Adrenal gland (tissue), 12 donors: ENCODE measurements around the gene ACVR1B. TPM values are rescaled to one million over a fixed set of nuclear protein-coding genes. Genes with fewer than 3 reads are reported as not detected.

Experiments
- DNase-seq, 7 donors: peaks; one replicate each; pipeline ENCODE4 v3.0.0-alpha.2; 2019 to 2020
- H3K27ac ChIP-seq, 5 donors: fragments of 200-600 bp; sonication (generic) in 4 of 5; 1 replicate in 3 of 5; 2 replicates in 2 of 5; pipeline versions ENCODE4 v1.5.1 to v1.8.0; 2016 to 2020; ENCODE audit warnings: mild to moderate bottlenecking in 1 of 5
- H3K27me3 ChIP-seq: fragments of 200-600 bp; 2 replicates; pipeline ENCODE4 v1.8.0; 2021
- H3K36me3 ChIP-seq, 2 donors: fragments of 200-600 bp; replicated peaks in 1 of 2; 1 replicate in 1 of 2; 2 replicates in 1 of 2; pipeline versions ENCODE4 v1.5.1 to v1.8.0; 2018 to 2022
- H3K4me1 ChIP-seq, 2 donors: fragments of 200-600 bp; replicated peaks in 1 of 2; 1 replicate in 1 of 2; 2 replicates in 1 of 2; pipeline versions ENCODE4 v1.5.1 to v1.8.0; 2018 to 2021
- H3K4me3 ChIP-seq, 4 donors: fragments of 200-600 bp; sonication (generic) in 3 of 4; one replicate each; pipeline ENCODE4 v1.5.1; 2016 to 2018
- H3K9me3 ChIP-seq, 3 donors: fragments of 200-600 bp; sonication (generic) in 1 of 3; replicated peaks in 1 of 3; 1 replicate in 2 of 3; 2 replicates in 1 of 3; pipeline versions ENCODE4 v1.5.1 to v1.8.0; 2016 to 2021
- POLR2A ChIP-seq, 2 donors: fragments of 450-650 bp; IDR thresholded peaks; one replicate each; pipeline ENCODE4 v1.6.1; 2017; ENCODE audit warnings: antibody characterized with exemption in 2 of 2, mild to moderate bottlenecking in 2 of 2, moderate library complexity in 1 of 2
- WGBS, 4 donors: extraction: QIAGEN DNeasy Blood & Tissue Kit in 2 of 4; methylation state at CpG; one replicate each; pipeline versions ENCODE4 v1.1.5 to v1.1.7; 2013 to 2017; 5-methylcytosine and 5-hydroxymethylcytosine counted together
- intact Hi-C, 2 donors: fragments of 100-400 bp; cut with DNase I; formaldehyde crosslinking; loops; one replicate each; pipeline versions ENCODE4 v1.14.1 to v1.15.0; 2022 to 2023
- polyA plus RNA-seq, 3 donors: library from polyadenylated mRNA; stranded (reverse); fragments of 200-250 nt in 2 of 3; fragments of 350-450 nt in 1 of 3; fragmentation: Illumina TruSeq in 1 of 3; extraction: RNeasy Lipid Tissue Mini Kit (QIAGEN cat#74804) in 1 of 3; gene quantifications; one replicate each; pipeline ENCODE4 v1.2.3, GENCODE V29; 2013 to 2014
- total RNA-seq, 9 donors: library from RNA; depleted of rRNA in 4 of 9; stranded (reverse); fragments of >200 nt in 4 of 9; fragments of 120-200 nt in 1 of 9; fragmentation: NEBNext Ultra II Directional in 1 of 9; extraction: Animal tissue kit (Norgen Biotek cat#: 25700) in 1 of 9; gene quantifications; one replicate each; pipeline versions ENCODE4 v1.1.0 to v1.2.4, GENCODE V29; 2013 to 2023
- TF ChIP-seq, protein P1 (sequence below), 6 experiments: fragments of 450-650 bp in 4 of 6; fragments of 200-600 bp in 2 of 6; sonication (generic) in 1 of 6; IDR thresholded peaks; 1 replicate in 5 of 6; 2 replicates in 1 of 6; pipeline versions ENCODE4 v1.5.1 to v1.8.0; 2016 to 2021; ENCODE audit warnings: antibody characterized with exemption in 6 of 6, mild to moderate bottlenecking in 2 of 6, moderate library complexity in 1 of 6
- donor health status: healthy with polysubstance abuse.
- donor health status: Bipolar disorder and iron deficiency.
- donor health status: DM: yes; HTN: yes; CAD: no.
- donor health status: DM: no; HTN: no; CAD: no.
- donor health status: DM: no; HTN: no; CAD: no.
- donor health status: DM: yes; HTN: yes; CAD: no.

ACVR1B gene
- total and polyA plus RNA-seq, 12 donors, result 6.3 to 26.3 (median 13.9) TPM

DNA sequence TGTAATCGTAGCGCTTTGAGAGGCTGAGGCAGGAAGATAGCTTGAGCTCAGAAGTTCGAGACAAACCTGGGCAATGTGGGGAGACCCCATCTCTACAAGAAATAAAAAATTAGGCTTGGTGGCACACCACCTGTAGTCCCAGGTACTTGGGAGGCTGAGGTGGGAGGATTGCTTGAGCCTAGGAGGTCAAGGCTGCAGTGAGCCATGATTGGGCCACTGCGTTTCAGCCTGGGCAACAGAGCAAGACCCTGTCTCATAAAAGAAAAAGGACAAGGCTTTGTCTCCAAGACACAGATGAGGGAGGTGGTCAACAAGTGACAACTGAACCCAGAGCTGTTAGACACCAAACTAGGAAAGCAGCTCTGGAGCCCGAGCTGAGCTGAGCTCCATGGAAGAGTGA, 40.7 kb downstream of the ACVR1B start:
- Histone ChIP-seq H3K4me1 (no peaks in the 10 kb centered on the region), H3K27ac (no peak overlapping the region), H3K9me3 (no peaks in the 10 kb centered on the region), H3K4me3 (no peak overlapping the region), H3K36me3 (peaks cover 0 to 49% of the 10 kb centered on the region in 2 donors), H3K27me3 (no peaks in the 10 kb centered on the region)
- intact Hi-C loops, result no loop called here
- WGBS, 4 donors, result 83 to 87% (median 85%) methylated on average over 5 of the region's 5 CpGs
- DNase-seq, result no peak
- no peak for TF ChIP-seq POLR2A (IDR thresholded peaks at IDR 0.05)
- TF ChIP-seq, protein P1, sequence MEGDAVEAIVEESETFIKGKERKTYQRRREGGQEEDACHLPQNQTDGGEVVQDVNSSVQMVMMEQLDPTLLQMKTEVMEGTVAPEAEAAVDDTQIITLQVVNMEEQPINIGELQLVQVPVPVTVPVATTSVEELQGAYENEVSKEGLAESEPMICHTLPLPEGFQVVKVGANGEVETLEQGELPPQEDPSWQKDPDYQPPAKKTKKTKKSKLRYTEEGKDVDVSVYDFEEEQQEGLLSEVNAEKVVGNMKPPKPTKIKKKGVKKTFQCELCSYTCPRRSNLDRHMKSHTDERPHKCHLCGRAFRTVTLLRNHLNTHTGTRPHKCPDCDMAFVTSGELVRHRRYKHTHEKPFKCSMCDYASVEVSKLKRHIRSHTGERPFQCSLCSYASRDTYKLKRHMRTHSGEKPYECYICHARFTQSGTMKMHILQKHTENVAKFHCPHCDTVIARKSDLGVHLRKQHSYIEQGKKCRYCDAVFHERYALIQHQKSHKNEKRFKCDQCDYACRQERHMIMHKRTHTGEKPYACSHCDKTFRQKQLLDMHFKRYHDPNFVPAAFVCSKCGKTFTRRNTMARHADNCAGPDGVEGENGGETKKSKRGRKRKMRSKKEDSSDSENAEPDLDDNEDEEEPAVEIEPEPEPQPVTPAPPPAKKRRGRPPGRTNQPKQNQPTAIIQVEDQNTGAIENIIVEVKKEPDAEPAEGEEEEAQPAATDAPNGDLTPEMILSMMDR (IDR thresholded peaks at IDR 0.05), result no peak

DNA sequence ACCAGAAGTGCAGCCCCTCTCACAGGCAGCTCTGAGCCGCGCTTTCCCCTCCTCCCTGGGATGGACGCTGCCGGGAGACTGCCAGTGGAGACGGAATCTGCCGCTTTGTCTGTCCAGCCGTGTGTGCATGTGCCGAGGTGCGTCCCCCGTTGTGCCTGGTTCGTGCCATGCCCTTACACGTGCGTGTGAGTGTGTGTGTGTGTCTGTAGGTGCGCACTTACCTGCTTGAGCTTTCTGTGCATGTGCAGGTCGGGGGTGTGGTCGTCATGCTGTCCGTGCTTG, 43.0 kb downstream of the ACVR1B start:
- no peaks in the 10 kb centered on the region for H3K4me1 ChIP-seq
- no peak for DNase-seq
- no peak overlapping the region for H3K27ac ChIP-seq
- H3K4me3 ChIP-seq, result no peak overlapping the region
- no peaks in the 10 kb centered on the region for H3K9me3 ChIP-seq
- no peaks in the 10 kb centered on the region for H3K27me3 ChIP-seq
- no peak for TF ChIP-seq POLR2A (IDR thresholded peaks at IDR 0.05)
- TF ChIP-seq, protein P1 (IDR thresholded peaks at IDR 0.05), result no peak
- WGBS, 4 donors, result 84 to 94% (median 93%) methylated on average over 9 to 17 of the region's 17 CpGs
- intact Hi-C loops, result no loop called here
- peaks cover 0 to 40% of the 10 kb centered on the region in 2 donors for H3K36me3 ChIP-seq

DNA sequence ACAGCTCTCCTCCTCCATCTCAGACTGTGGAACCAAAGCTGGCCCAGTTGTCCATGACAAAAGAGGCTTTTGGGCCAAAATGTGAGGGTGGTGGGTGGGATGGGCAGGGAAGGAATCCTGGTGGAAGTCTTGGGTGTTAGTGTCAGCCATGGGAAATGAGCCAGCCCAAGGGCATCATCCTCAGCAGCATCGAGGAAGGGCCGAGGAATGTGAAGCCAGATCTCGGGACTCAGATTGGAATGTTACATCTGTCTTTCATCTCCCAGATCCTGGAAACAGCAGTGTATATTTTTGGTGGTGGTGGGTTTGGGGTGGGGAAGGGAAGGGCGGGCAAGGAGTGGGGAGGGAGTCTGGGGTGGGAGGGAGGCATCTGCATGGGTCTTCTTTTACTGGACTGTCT, 43.5 kb downstream of the ACVR1B start:
- Histone ChIP-seq H3K4me3 (no peak overlapping the region), H3K4me1 (no peaks in the 10 kb centered on the region), H3K27ac (no peak overlapping the region), H3K9me3 (no peaks in the 10 kb centered on the region), H3K36me3 (peaks cover 0 to 40% of the 10 kb centered on the region in 2 donors), H3K27me3 (no peaks in the 10 kb centered on the region)
- intact Hi-C loops, result no loop called here
- no peak for DNase-seq
- WGBS, 4 donors, result 78 to 88% (median 82%) methylated on average over 4 of the region's 4 CpGs
- TF ChIP-seq POLR2A (IDR thresholded peaks at IDR 0.05), result no peak
- TF ChIP-seq, protein P1 (IDR thresholded peaks at IDR 0.05), result no peak

DNA sequence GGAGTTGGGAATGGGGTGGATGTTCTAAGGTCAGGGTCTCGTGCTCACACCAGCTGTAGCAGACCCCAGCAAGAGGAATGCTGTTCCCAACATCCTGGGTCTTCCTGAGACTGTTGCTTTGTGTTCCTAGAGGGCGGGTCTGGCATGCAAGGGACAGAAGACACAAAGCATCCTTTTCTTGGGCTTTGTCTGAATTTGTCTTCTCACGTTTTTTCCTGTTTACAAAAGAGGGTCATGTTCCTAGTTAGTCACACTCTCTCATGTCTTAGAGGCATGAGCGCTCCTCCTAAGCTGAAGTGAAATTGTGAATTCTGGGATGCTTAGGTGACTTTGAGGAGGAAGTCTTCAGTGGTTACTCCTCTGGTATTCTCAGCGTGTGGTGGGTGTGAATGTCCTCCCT, 45.6 kb downstream of the ACVR1B start:
- no peak for DNase-seq
- H3K36me3 ChIP-seq, result peaks cover 0 to 32% of the 10 kb centered on the region in 2 donors
- no peaks in the 10 kb centered on the region for H3K9me3 ChIP-seq
- intact Hi-C loops, result no loop called here
- TF ChIP-seq POLR2A (IDR thresholded peaks at IDR 0.05), result no peak
- TF ChIP-seq, protein P1 (IDR thresholded peaks at IDR 0.05), result no peak
- no peaks in the 10 kb centered on the region for H3K4me1 ChIP-seq
- H3K27ac ChIP-seq, result no peak overlapping the region
- WGBS, 4 donors, result 84 to 87% (median 85%) methylated on average over 5 of the region's 5 CpGs
- H3K27me3 ChIP-seq, result no peaks in the 10 kb centered on the region
- H3K4me3 ChIP-seq, result no peak overlapping the region
